PC-3 (cell line): Measurements from ENCODE around the gene RERE. TPM values are rescaled to one million over a fixed set of nuclear protein-coding genes. Genes with fewer than 3 reads are reported as not detected.

Experiments used
- ATAC-seq: fragments of 200-7000 bp; cut with Tn5 transposase; 2 replicates; pipeline ENCODE4 v1.9.1; 2020; ENCODE audit warnings: mild to moderate bottlenecking, moderate library complexity
- BruUV-seq: library from RNA; stranded (reverse); fragments of 400-500 nt; replicated peaks from 2 replicates; lab custom pipeline; 2021; lab: Mats Ljungman, UMichigan
- CTCF ChIA-PET: fragments of 300-600 bp; sonication (Branson Sonifier 250); formaldehyde crosslinking; loops from one replicate; lab custom pipeline; 2022; ENCODE audit warnings: antibody characterized with exemption; lab: Charles Lee
- POLR2A ChIA-PET: fragments of 300-600 bp; sonication (Branson Sonifier 250); formaldehyde crosslinking; loops from one replicate; lab custom pipeline; 2022; ENCODE audit warnings: antibody characterized with exemption; ENCODE audit not compliant: unreplicated experiment; lab: Charles Lee
- DNase-seq: peaks from one replicate; pipeline ENCODE4 v3.0.0-alpha.2; 2015
- H2AFZ ChIP-seq: fragments of 300-600 bp; sonication (generic); 2 replicates; pipeline ENCODE4 v1.6.0; 2016; ENCODE audit warnings: antibody characterized with exemption, low read length
- H3F3A ChIP-seq: fragments of 300-600 bp; sonication (generic); one replicate; pipeline ENCODE4 v1.6.0; 2017; ENCODE audit warnings: antibody characterized with exemption, low read length, control low read depth, mild to moderate bottlenecking; ENCODE audit not compliant: unreplicated experiment
- H3K27ac ChIP-seq: fragments of 300-600 bp; sonication (generic); 2 replicates; pipeline ENCODE4 v1.5.1; 2016; ENCODE audit warnings: mild to moderate bottlenecking, low read length
- H3K27me3 ChIP-seq: fragments of 300-600 bp; sonication (generic); 2 replicates; pipeline ENCODE4 v1.6.1; 2016; ENCODE audit warnings: low read length, mixed read lengths
- H3K36me3 ChIP-seq: fragments of 300-600 bp; sonication (generic); 2 replicates; pipeline ENCODE4 v1.6.1; 2016; ENCODE audit warnings: low read depth, mixed run types, low read length, mixed read lengths
- H3K4me1 ChIP-seq: fragments of 300-600 bp; sonication (generic); 2 replicates; pipeline ENCODE4 v1.5.1; 2016; ENCODE audit warnings: low read length; ENCODE audit not compliant: insufficient read depth
- H3K4me2 ChIP-seq: fragments of 300-600 bp; sonication (generic); 2 replicates; pipeline ENCODE4 v1.6.0; 2016; ENCODE audit warnings: low read length
- H3K4me3 ChIP-seq: fragments of 300-600 bp; sonication (generic); 2 replicates; pipeline ENCODE4 v1.5.1; 2016; ENCODE audit warnings: mild to moderate bottlenecking, low read length, mixed read lengths
- H3K79me2 ChIP-seq: fragments of 300-600 bp; sonication (generic); 2 replicates; pipeline ENCODE4 v1.6.1; 2017; ENCODE audit warnings: low read length, mixed read lengths
- H3K9ac ChIP-seq: fragments of 300-600 bp; sonication (generic); 2 replicates; pipeline ENCODE4 v1.6.0; 2016; ENCODE audit warnings: mild to moderate bottlenecking, low read length
- H3K9me2 ChIP-seq: fragments of 300-600 bp; sonication (generic); replicated peaks from 2 replicates; pipeline ENCODE4 v1.6.1; 2016; ENCODE audit warnings: mixed run types, low read length, mixed read lengths
- H3K9me3 ChIP-seq: fragments of 300-600 bp; sonication (generic); 2 replicates; pipeline ENCODE4 v1.6.1; 2016; ENCODE audit warnings: low read length, mixed read lengths
- H4K20me1 ChIP-seq: fragments of 300-600 bp; sonication (generic); 2 replicates; pipeline ENCODE4 v1.6.1; 2016; ENCODE audit warnings: low read length, mixed read lengths
- CTCF ChIP-seq: fragments of 300-600 bp; sonication (generic); conservative IDR thresholded peaks from 2 replicates; pipeline ENCODE4 v1.5.1; 2017; ENCODE audit warnings: antibody characterized with exemption, low read depth, mild to moderate bottlenecking, low read length
- EZH2 ChIP-seq: fragments of 300-600 bp; sonication (generic); IDR thresholded peaks from one replicate; pipeline ENCODE4 v1.6.1; 2017; ENCODE audit warnings: antibody characterized with exemption, mild to moderate bottlenecking, low read length; ENCODE audit not compliant: unreplicated experiment
- EZH2phosphoT487 ChIP-seq: fragments of 300-600 bp; sonication (generic); IDR thresholded peaks from 2 replicates; pipeline ENCODE4 v1.6.1; 2018; ENCODE audit warnings: mild to moderate bottlenecking, antibody characterized with exemption, low read length, borderline replicate concordance
- intact Hi-C: fragments of 100-400 bp; cut with micrococcal nuclease; formaldehyde crosslinking; loops from 2 replicates; pipeline ENCODE4 v1.9.0; 2023
- total RNA-seq: library from RNA; depleted of rRNA; stranded (reverse); fragments of >200 nt; gene quantifications from 2 replicates; pipeline ENCODE4 v1.2.3, GENCODE V29; 2014

RERE gene
- total RNA-seq, 1 experiment from 2014 or later = 24.2 TPM

DNA sequence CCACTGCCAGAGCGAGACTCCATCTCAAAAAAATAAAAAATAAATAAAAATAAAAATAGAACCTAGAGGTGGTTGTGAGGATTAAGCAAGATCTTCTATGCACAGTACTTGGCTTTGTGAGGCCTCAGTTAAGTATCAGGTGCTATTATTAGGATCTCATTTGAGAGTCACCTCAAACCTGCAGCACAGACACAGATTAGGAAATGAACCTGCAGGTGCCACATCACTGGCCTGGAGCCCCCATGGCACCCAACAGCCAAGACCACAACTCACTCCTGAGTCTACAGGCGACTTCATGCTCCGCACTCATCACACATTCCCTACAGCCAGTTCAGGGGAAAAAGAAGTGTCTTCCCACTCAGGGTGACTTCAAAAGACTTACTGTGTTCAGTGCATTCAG is 322.8 kb downstream of the RERE start:
- H3K9ac ChIP-seq = no peak overlapping the region
- no peak overlapping the region for H3K4me2 ChIP-seq
- no peaks in the 10 kb centered on the region for H3K9me3 ChIP-seq
- ChIA-PET CTCF (no interaction called here), POLR2A (interaction anchor here (0.6 kb wide), 1 partner anchor 22 kb away, joined by 3 read pairs; no protein-coding TSS in a partner anchor)
- H3K9me2 ChIP-seq = no peaks in the 10 kb centered on the region
- no peak for DNase-seq
- ATAC-seq = no peak
- H3K4me3 ChIP-seq = no peak overlapping the region
- H3K36me3 ChIP-seq = peaks cover 2% of the 10 kb centered on the region; the same call in 1 of the 2 replicates
- intact Hi-C loops = loop anchor here (5.0 kb wide), 1 partner anchor 33 kb away; no protein-coding TSS in a partner anchor
- H3K27ac ChIP-seq = no peak overlapping the region
- no TSS peak for BruUV-seq
- no peaks in the 10 kb centered on the region for H3K79me2 ChIP-seq
- H4K20me1 ChIP-seq = no peaks in the 10 kb centered on the region
- H3K4me1 ChIP-seq = peaks cover 15% of the 10 kb centered on the region
- no peak overlapping the region for H2AFZ ChIP-seq
- H3K27me3 ChIP-seq = no peaks in the 10 kb centered on the region
- no peaks in the 10 kb centered on the region for H3F3A ChIP-seq
- TF ChIP-seq CTCF (no peak), EZH2phosphoT487 (no peak), EZH2 (no peak)

- ATAC-seq (peak; percentile 70), DNase-seq (peak; percentile 43)
- H3K4me2 ChIP-seq = peak overlapping the region; percentile 15; the same call in 1 of the 2 replicates
- no peaks in the 10 kb centered on the region for H3F3A ChIP-seq
- no peak overlapping the region for H2AFZ ChIP-seq
- TF ChIP-seq CTCF (no peak), EZH2phosphoT487 (no peak), EZH2 (no peak)
- no peaks in the 10 kb centered on the region for H3K79me2 ChIP-seq
- peaks cover 15% of the 10 kb centered on the region for H3K4me1 ChIP-seq
- ChIA-PET CTCF (no interaction called here), POLR2A (interaction anchor here (0.6 kb wide), 1 partner anchor 23 kb away, joined by 3 read pairs; no protein-coding TSS in a partner anchor)
- H3K36me3 ChIP-seq = peaks cover 2% of the 10 kb centered on the region; the same call in 1 of the 2 replicates
- H3K9me3 ChIP-seq = no peaks in the 10 kb centered on the region
- intact Hi-C loops = loop anchor here (5.0 kb wide), 1 partner anchor 33 kb away; no protein-coding TSS in a partner anchor
- no TSS peak for BruUV-seq
- H3K27ac ChIP-seq = 0 out of 2 replicates have a peak overlapping the region, but pooled peaks have one; percentile 15
- H3K27me3 ChIP-seq = no peaks in the 10 kb centered on the region
- no peak overlapping the region for H3K4me3 ChIP-seq
- no peaks in the 10 kb centered on the region for H3K9me2 ChIP-seq
- no peaks in the 10 kb centered on the region for H4K20me1 ChIP-seq
- H3K9ac ChIP-seq = no peak overlapping the region
Measured at GRCh38 chr1:8493916-8494540, 323.4 kb downstream of the RERE start.

DNA sequence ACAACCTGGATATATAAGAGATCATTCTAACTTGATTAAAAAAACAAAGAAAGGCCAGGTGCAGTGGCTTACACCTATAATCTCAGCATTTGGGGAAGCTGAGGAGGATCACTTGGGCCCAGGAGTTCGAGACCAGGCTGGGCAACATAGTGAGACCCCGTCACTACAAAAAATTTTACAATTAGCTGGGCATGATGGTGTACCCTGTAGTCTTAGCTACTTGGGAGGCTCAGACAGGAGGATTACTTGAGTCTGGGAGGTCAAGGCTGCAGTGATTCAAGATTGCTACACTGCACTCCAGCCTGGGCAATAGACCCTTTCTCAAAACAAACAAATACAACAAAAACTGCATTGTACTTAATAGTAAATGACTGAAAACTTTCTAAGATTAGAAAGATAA is 330.2 kb downstream of the RERE start:
- H3K27me3 ChIP-seq = no peaks in the 10 kb centered on the region
- H3K4me1 ChIP-seq = peaks cover 12% of the 10 kb centered on the region
- TF ChIP-seq EZH2 = no peak
- no peak for TF ChIP-seq EZH2phosphoT487
- no peak for TF ChIP-seq CTCF
- BruUV-seq = no TSS peak
- no peaks in the 10 kb centered on the region for H3K36me3 ChIP-seq
- no peaks in the 10 kb centered on the region for H3K79me2 ChIP-seq
- no peaks in the 10 kb centered on the region for H3K9me2 ChIP-seq
- H3K4me2 ChIP-seq = no peak overlapping the region
- H3K9me3 ChIP-seq = no peaks in the 10 kb centered on the region
- intact Hi-C loops = no loop called here
- no peak for DNase-seq
- ChIA-PET POLR2A (no interaction called here), CTCF (no interaction called here)
- H4K20me1 ChIP-seq = no peaks in the 10 kb centered on the region
- ATAC-seq = no peak
- H3K27ac ChIP-seq = no peak overlapping the region
- H2AFZ ChIP-seq = no peak overlapping the region
- H3K9ac ChIP-seq = no peak overlapping the region
- no peaks in the 10 kb centered on the region for H3F3A ChIP-seq
- no peak overlapping the region for H3K4me3 ChIP-seq
